ENCODE data around the gene FHOD3.

FHOD3 gene

DNA sequence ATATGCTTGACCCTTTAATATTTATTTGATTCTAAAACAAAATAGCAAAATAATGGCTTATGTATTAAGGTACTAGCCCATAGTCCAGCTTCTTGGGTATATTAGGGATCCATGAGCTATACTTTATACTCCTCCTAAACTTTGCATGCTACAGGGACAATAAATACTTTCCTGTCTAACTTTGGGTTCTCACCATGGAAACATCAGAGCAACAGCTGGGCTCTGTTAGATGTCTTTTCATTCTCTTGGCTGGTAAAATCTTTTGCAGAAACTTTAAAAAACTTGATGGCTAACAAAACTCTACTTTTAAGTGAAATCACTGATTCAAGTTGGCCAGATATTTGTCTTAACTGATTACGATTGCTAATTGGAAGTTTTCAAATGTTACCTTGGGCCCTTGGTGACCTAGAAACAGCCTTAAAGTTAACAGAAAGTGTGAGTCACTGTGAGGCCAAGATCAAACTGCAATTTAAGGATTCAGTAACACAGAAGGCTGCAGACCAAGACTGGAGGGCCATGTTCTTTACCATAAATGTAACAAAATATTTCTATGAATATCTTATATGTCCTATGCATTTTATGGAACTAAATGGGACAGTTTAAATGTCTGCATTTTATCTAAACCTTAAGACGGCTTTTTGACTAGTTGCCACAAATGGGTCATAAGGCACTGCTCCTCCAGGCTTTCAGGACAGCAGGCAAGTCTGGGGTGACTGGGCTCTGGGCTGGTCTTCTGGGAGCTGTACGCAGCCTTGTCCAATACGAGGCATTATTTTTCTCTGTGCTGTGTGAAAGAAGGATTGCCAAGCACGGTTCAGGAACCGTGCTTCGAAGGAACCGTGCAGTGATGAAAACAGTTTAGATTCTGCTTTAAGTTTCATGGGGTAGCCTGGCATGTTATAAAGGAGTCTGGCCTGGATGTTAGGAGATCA lies 342.8 kb downstream of the FHOD3 start:
- TF ChIP-seq, protein P1, sequence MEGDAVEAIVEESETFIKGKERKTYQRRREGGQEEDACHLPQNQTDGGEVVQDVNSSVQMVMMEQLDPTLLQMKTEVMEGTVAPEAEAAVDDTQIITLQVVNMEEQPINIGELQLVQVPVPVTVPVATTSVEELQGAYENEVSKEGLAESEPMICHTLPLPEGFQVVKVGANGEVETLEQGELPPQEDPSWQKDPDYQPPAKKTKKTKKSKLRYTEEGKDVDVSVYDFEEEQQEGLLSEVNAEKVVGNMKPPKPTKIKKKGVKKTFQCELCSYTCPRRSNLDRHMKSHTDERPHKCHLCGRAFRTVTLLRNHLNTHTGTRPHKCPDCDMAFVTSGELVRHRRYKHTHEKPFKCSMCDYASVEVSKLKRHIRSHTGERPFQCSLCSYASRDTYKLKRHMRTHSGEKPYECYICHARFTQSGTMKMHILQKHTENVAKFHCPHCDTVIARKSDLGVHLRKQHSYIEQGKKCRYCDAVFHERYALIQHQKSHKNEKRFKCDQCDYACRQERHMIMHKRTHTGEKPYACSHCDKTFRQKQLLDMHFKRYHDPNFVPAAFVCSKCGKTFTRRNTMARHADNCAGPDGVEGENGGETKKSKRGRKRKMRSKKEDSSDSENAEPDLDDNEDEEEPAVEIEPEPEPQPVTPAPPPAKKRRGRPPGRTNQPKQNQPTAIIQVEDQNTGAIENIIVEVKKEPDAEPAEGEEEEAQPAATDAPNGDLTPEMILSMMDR (IDR thresholded peaks at IDR 0.05; ENCODE audit: extremely low read depth, missing control alignments) = no peak
- DNase-seq (ENCODE audit: low spot score) = no peak

DNA sequence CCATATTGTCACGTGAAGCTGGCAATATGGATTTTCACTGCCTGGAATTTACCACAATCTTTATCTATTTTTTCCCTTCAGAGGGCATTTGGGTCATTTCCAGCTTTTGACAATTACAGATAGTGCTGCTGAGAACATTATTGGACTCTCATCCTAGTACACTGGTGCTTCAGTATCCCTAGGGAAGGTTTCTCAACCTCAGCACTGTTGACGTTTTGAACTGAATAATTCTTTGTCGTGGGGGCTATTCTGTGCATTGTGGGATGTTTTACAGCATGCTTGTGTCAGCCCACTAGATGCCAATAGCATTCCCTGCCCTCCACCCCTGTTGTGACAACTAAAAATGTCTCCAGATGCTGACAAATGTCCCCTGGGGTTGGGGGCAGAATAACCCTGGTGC lies 345.5 kb downstream of the FHOD3 start:
- DNase-seq (ENCODE audit: low spot score) = no peak
- TF ChIP-seq, protein P1 (IDR thresholded peaks at IDR 0.05; ENCODE audit: extremely low read depth, missing control alignments) = no peak

DNA sequence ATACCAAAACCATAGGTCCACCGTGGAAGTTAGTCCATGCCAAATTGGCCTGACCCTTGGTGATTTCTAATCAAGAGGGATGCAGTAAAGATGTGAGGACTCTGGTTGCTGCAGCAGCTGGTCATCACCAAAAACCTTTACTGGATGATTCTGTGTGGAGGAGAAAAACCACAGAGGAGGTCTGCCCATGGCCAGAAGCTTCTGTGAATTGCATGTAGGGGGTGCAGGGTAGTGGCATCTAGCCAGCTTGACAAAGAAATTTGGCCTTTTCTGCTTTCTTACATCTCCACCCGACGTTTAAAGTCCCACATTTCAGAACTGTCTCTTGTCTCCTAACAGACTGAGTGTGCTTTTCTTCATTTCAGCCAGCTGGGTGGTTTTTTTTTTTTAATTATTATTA lies 351.3 kb downstream of the FHOD3 start:
- no peak for DNase-seq (ENCODE audit: low spot score)
- TF ChIP-seq, protein P1 (IDR thresholded peaks at IDR 0.05; ENCODE audit: extremely low read depth, missing control alignments) = no peak

DNA sequence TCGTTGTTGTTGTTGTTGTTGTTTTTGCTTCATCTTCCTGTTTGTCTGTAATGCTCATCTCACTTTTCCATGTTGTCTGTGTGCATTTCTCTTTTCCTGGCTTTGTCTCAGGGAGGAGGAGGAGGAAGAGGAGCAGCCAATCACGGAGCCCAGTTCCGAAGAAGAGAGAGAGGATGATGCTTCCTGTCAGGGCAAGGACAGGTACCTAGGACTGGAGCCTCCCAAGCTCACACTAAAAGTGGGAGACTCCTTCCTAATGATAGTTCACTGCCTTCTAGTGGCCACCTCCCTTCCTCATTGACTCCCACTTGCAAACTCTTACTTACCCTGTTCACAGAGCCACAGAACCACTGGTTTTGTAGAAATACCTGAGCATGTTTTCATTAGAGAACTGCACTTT lies 351.7 kb downstream of the FHOD3 start:
- TF ChIP-seq, protein P1 (IDR thresholded peaks at IDR 0.05; ENCODE audit: extremely low read depth, missing control alignments) = no peak
- no peak for DNase-seq (ENCODE audit: low spot score)

DNA sequence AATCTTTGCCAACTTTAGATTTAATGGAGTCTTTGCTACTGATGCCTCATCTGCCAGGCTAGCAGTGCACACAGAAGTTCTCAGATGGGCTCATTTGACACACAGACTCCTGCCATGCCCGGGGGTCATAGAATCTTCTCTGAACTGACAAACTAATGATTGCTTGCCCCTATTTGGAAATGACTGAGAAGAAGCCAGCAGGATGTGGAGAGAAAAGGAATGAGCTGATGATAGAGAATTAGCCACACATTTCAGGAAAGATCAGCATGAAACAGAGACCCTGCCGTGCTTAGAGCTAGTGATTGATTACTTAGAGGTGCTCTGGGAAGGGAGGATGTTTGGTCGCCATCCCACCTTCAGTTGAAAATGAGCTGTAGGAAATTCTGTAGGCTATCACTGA lies 352.8 kb downstream of the FHOD3 start:
- no peak for DNase-seq (ENCODE audit: low spot score)
- TF ChIP-seq, protein P1 (IDR thresholded peaks at IDR 0.05; ENCODE audit: extremely low read depth, missing control alignments) = no peak

DNA sequence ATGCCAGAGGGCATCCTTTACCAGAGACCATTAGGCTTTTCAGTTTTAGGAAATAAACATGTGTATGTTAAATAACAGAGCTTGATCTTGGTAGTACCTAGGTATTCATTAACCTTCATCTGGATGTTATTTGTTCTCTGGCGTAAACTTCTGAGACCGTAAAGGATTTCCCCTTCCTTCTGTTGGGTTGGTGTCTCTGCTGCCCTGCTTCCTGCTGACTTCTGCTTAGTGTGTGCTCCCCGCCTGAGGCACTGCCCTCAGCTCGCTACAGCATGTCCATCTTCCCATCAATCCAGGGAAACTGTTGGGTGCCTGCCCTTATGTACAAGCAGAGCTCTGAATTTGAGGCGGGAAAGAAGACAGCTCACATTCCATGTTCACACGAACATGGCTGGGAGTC lies 353.4 kb downstream of the FHOD3 start:
- DNase-seq (ENCODE audit: low spot score) = no peak
- TF ChIP-seq, protein P1 (IDR thresholded peaks at IDR 0.05; ENCODE audit: extremely low read depth, missing control alignments) = no peak

DNA sequence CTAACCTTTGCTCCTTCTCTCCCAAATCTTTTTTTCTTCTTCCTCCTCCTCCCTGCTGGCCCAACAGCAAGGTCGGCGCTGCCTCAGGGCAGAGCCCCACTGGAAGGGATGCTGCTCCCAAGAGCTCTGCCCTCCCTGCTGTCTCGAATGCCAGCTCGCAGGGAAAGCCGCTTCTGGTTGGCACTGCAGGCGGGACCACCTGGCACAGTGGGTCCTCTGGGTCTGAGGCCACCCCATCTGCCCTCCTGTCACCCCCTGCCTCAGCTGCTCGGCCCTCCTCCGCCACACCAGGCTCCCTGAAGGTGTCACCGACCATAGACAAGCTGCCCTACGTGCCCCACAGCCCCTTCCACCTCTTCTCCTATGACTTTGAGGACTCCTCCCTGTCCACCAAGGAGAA lies 355.0 kb downstream of the FHOD3 start:
- DNase-seq (ENCODE audit: low spot score) = no peak
- TF ChIP-seq, protein P1 (IDR thresholded peaks at IDR 0.05; ENCODE audit: extremely low read depth, missing control alignments) = no peak

Data from GM20000 (cell line).